Neuron (in vitro differentiated cells): Measurements from ENCODE around the gene CCDC150.
"Not testable (repeated sequence)": the region's sequence is repeated elsewhere in the genome, so short reads cannot be mapped to it uniquely, and the experiment has no call there.

Source experiments
- H2AFZ ChIP-seq: one replicate; pipeline ENCODE4 v1.6.1; 2013; ENCODE audit warnings: low read depth, mild to moderate bottlenecking, inconsistent platforms, low read length, moderate library complexity
- H3K27me3 ChIP-seq: one replicate; pipeline ENCODE4 v1.6.1; 2013; ENCODE audit warnings: low read length; ENCODE audit not compliant: insufficient read depth
- H3K36me3 ChIP-seq: one replicate; pipeline ENCODE4 v1.6.1; 2013; ENCODE audit warnings: low read length; ENCODE audit not compliant: insufficient read depth
- H3K4me1 ChIP-seq: one replicate; pipeline ENCODE4 v1.6.1; 2013; ENCODE audit warnings: low read length; ENCODE audit not compliant: insufficient read depth
- H3K4me3 ChIP-seq: 2 replicates; pipeline ENCODE4 v1.5.1; 2013; ENCODE audit warnings: mild to moderate bottlenecking, low read length, moderate library complexity
- H3K9me3 ChIP-seq: one replicate; pipeline ENCODE4 v1.6.1; 2013; ENCODE audit warnings: low read length

CCDC150 gene

DNA sequence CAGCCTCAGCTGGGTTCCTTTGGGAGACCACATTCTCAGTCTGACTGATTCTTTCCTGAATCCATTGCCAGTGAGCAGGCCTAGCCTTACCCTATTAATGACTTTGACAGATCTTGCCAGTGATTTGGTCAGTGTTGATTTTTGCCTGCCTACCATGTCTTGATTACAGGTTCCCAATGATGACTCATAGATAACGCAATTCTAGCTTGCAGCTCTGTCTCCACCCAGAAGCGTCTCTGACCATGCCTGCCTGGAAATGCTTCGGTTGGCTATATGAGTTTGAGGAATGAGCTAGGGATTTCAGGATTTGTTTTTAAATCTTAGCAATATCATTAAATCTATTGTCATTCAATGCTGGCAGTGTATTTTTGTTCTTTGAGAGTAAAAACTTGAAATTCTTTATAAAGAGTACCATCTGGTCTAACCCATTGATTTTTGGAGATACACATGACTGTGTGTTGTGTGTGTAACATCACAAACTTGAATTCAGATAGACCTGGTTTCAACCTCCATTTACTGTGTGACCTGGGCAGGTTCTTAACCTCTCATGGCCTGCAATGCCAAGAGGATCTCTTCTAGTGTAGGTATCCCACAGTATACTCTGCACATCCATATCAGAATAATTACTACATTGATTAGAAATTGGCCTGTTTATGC lies 57.0 kb downstream of the CCDC150 start:
- Histone ChIP-seq H3K4me1 (no peaks in the 10 kb centered on the region), H2AFZ (no peak overlapping the region)

GRCh38 chr2:196697825-196698224 lies 58.3 kb downstream of the CCDC150 start:
- Histone ChIP-seq H3K36me3 (no peaks in the 10 kb centered on the region), H3K27me3 (no peaks in the 10 kb centered on the region), H2AFZ (no peak overlapping the region), H3K4me1 (no peaks in the 10 kb centered on the region), H3K9me3 (no peaks in the 10 kb centered on the region), H3K4me3 (no peak overlapping the region)

More for the DNA sequence above, 57.0 kb downstream of the CCDC150 start:
- no peak overlapping the region for H3K4me3 ChIP-seq
- H3K9me3 ChIP-seq: no peaks in the 10 kb centered on the region
- no peaks in the 10 kb centered on the region for H3K36me3 ChIP-seq
- no peaks in the 10 kb centered on the region for H3K27me3 ChIP-seq

- no peak overlapping the region for H3K4me3 ChIP-seq
- H3K9me3 ChIP-seq: no peaks in the 10 kb centered on the region
- H3K27me3 ChIP-seq: no peaks in the 10 kb centered on the region
- no peaks in the 10 kb centered on the region for H3K4me1 ChIP-seq
- no peaks in the 10 kb centered on the region for H3K36me3 ChIP-seq
- no peak overlapping the region for H2AFZ ChIP-seq
Measured at GRCh38 chr2:196702641-196703040, 63.1 kb downstream of the CCDC150 start.

DNA sequence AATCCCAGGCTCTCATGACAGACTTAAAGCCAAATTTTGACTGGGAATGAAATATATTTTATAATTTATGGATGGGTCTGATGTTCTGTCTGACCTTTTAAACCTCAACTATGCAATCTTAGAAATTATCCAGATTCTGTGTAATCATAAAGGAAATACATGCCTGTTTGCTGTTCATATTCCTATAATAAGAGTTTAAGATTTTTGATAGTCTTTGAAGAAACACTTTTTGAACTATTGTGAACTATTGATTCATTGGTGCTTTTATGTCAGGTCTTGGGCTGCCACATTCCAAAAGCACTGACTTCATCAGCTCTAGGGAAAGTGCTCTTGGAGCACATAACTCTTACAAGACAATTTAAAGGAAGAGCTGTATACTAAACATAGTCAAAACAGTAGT lies 64.2 kb downstream of the CCDC150 start:
- no peaks in the 10 kb centered on the region for H3K4me1 ChIP-seq
- no peak overlapping the region for H3K4me3 ChIP-seq
- no peaks in the 10 kb centered on the region for H3K9me3 ChIP-seq
- no peak overlapping the region for H2AFZ ChIP-seq
- no peaks in the 10 kb centered on the region for H3K36me3 ChIP-seq
- H3K27me3 ChIP-seq: no peaks in the 10 kb centered on the region

GRCh38 chr2:196710056-196710455 lies 70.5 kb downstream of the CCDC150 start:
- H3K36me3 ChIP-seq, H3K27me3 ChIP-seq, H3K4me1 ChIP-seq, H3K4me3 ChIP-seq, H2AFZ ChIP-seq, H3K9me3 ChIP-seq: not testable (repeated sequence)

- Histone ChIP-seq H3K4me1 (no peaks in the 10 kb centered on the region), H3K36me3 (no peaks in the 10 kb centered on the region), H3K4me3 (no peak overlapping the region), H3K27me3 (no peaks in the 10 kb centered on the region), H3K9me3 (peaks cover 2% of the 10 kb centered on the region), H2AFZ (no peak overlapping the region)
Measured at GRCh38 chr2:196711625-196712024, 72.1 kb downstream of the CCDC150 start.

- Histone ChIP-seq H3K9me3 (peaks cover 2% of the 10 kb centered on the region), H3K27me3 (no peaks in the 10 kb centered on the region)
Measured at GRCh38 chr2:196712867-196713266, 73.4 kb downstream of the CCDC150 start.

GRCh38 chr2:196718419-196719109 lies 79.0 kb downstream of the CCDC150 start:
- H3K4me1 ChIP-seq: peaks cover 6% of the 10 kb centered on the region
- H3K27me3 ChIP-seq: no peaks in the 10 kb centered on the region
- no peak overlapping the region for H3K4me3 ChIP-seq
- no peaks in the 10 kb centered on the region for H3K9me3 ChIP-seq
- no peak overlapping the region for H2AFZ ChIP-seq
- H3K36me3 ChIP-seq: peaks cover 25% of the 10 kb centered on the region

More at GRCh38 chr2:196712867-196713266, 73.4 kb downstream of the CCDC150 start:
- no peaks in the 10 kb centered on the region for H3K4me1 ChIP-seq
- no peak overlapping the region for H3K4me3 ChIP-seq
- no peak overlapping the region for H2AFZ ChIP-seq
- H3K36me3 ChIP-seq: no peaks in the 10 kb centered on the region

DNA sequence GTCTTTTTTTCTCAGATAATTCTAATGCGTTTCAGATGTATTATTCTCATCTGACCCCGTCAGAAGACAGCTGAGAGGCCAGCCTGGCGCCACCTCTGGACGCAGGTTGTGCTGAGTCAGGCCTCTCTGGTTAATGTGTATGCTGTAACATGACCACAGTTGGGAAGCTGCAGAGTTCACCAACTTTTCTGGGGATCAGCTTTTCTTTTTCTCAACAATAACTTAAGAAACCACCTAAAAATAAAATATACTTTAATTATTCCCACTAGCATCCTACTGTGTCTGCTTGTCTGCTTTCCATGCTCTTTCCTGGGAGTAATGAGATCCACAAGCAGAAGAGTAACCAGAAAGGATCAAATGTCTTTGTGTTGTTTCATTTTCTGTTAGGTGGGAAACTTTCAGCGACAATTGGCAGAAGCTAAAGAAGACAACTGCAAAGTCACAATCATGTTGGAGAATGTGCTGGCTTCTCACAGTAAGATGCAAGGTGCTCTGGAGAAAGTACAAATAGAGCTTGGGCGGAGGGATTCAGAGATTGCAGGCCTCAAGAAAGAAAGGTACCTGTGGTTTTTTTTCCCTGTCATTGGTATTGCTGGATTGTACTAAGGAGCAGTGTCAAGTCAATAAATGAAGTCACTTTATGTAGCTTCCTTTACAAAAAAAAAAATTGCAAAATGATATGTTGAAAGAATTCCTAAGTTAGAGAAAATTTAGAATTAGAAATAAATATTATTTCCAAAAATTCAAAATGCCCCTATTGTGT lies 79.8 kb downstream of the CCDC150 start:
- H3K4me1 ChIP-seq: peaks cover 6% of the 10 kb centered on the region
- H3K9me3 ChIP-seq: no peaks in the 10 kb centered on the region
- H3K36me3 ChIP-seq: peaks cover 30% of the 10 kb centered on the region
- H2AFZ ChIP-seq: no peak overlapping the region
- no peak overlapping the region for H3K4me3 ChIP-seq
- no peaks in the 10 kb centered on the region for H3K27me3 ChIP-seq

- Histone ChIP-seq H3K9me3 (no peaks in the 10 kb centered on the region), H3K27me3 (no peaks in the 10 kb centered on the region), H3K36me3 (peaks cover 51% of the 10 kb centered on the region), H2AFZ (no peak overlapping the region), H3K4me1 (peaks cover 6% of the 10 kb centered on the region), H3K4me3 (no peak overlapping the region)
Measured at GRCh38 chr2:196723571-196723970, 84.1 kb downstream of the CCDC150 start.

- Histone ChIP-seq H3K4me3 (no peak overlapping the region), H3K27me3 (no peaks in the 10 kb centered on the region), H3K9me3 (no peaks in the 10 kb centered on the region), H2AFZ (no peak overlapping the region), H3K4me1 (no peaks in the 10 kb centered on the region), H3K36me3 (peaks cover 66% of the 10 kb centered on the region)
Measured at GRCh38 chr2:196725218-196725617, 85.7 kb downstream of the CCDC150 start.

DNA sequence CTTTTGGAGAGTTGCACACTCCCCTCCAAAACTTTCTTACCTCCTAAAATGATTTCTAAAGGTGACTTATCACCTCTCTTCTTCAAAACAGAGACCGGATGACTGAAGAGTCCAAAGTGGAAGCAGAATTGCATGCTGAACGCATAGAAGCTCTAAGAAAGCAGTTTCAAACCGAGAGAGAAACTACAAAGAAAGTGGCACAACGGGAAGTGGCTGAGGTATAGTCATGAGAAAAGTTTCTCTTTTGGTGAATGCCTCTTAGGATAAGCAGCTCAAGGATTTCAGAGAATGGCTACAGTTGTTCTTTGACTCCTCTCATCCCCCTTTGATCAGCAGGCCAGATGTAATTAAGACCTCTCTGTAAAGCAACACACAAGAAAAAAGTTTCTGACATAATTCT lies 86.4 kb downstream of the CCDC150 start:
- no peaks in the 10 kb centered on the region for H3K9me3 ChIP-seq
- H2AFZ ChIP-seq: no peak overlapping the region
- H3K4me3 ChIP-seq: no peak overlapping the region
- no peaks in the 10 kb centered on the region for H3K27me3 ChIP-seq
- H3K36me3 ChIP-seq: peaks cover 69% of the 10 kb centered on the region
- H3K4me1 ChIP-seq: no peaks in the 10 kb centered on the region

DNA sequence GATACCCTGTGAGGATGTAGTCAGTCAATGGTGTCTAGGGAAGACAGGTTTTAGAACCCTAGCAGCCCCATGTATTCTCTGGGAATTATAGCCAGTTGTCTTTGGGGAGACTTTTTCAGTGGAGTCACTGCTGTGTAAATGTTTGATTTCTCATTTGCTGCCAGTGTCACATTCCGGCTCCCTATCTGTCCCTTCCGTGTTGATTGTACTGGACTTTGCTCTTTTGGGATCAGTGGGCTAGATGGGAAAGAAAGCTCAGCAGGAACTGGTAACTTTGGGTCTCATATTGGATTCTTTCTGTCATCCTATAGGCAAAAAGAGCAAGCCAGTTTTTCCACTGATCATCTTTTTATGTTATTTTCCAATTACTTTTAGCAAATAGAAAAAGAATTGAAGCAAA lies 89.9 kb downstream of the CCDC150 start:
- Histone ChIP-seq H3K36me3 (peaks cover 59% of the 10 kb centered on the region), H3K27me3 (no peaks in the 10 kb centered on the region), H3K4me1 (no peaks in the 10 kb centered on the region), H2AFZ (no peak overlapping the region), H3K4me3 (no peak overlapping the region), H3K9me3 (no peaks in the 10 kb centered on the region)
